ENCODE measurements around the gene ANXA4. TPM values are rescaled to one million over a fixed set of nuclear protein-coding genes. Genes with fewer than 3 reads are reported as not detected.

The ANXA4 gene
- total and polyA plus RNA-seq, 2 experiments from 2014 or later: 6.7 to 11.5 TPM

DNA sequence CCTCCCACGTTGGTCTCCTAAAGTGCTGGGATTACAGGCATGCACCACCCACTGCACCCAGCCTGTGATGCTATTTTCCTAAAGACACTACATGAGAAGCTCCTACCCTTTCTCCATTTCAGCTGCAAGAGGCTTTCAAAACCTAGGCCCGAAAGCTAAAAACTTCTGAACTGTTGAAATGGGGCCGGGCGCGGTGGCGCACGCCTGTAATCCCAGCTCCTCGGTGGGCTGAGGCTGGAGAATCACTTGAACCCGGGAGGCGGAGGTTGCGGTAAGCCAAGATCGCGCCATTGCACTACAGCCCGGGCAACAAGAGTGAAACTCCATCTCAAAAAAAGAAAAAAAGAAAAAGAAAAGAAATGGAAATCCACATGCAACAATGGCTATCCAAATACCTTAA, 18.1 kb upstream of the ANXA4 start:
- H3F3A ChIP-seq (replicated peaks; ENCODE audit: low read depth): no peaks in the 10 kb centered on the region
- Mint-ChIP-seq H3K4me1 (peaks cover 8% of the 10 kb centered on the region), H3K36me3 (ENCODE audit: low read depth) (no peaks in the 10 kb centered on the region), H3K27me3 (ENCODE audit: insufficient read depth, low read depth, poor library complexity) (peaks cover 2% of the 10 kb centered on the region), H3K27ac (no peak overlapping the region), H3K9me3 (no peaks in the 10 kb centered on the region), H3K4me3 (no peak overlapping the region)
- H4K20me1 ChIP-seq (replicated peaks; ENCODE audit: insufficient read depth): no peaks in the 10 kb centered on the region
- no peaks in the 10 kb centered on the region for H3K27me3 ChIP-seq (ENCODE audit: insufficient read depth)
- H3K9me2 ChIP-seq (ENCODE audit: insufficient read depth): no peaks in the 10 kb centered on the region
- peaks cover 1% of the 10 kb centered on the region for H3K4me1 ChIP-seq (ENCODE audit: insufficient read depth)
- peak overlapping the region; percentile 98 for H2AFZ ChIP-seq
- TF ChIP-seq, protein P1, sequence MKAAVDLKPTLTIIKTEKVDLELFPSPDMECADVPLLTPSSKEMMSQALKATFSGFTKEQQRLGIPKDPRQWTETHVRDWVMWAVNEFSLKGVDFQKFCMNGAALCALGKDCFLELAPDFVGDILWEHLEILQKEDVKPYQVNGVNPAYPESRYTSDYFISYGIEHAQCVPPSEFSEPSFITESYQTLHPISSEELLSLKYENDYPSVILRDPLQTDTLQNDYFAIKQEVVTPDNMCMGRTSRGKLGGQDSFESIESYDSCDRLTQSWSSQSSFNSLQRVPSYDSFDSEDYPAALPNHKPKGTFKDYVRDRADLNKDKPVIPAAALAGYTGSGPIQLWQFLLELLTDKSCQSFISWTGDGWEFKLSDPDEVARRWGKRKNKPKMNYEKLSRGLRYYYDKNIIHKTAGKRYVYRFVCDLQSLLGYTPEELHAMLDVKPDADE (IDR thresholded peaks at IDR 0.05): no peak
- TF ChIP-seq, protein P2, sequence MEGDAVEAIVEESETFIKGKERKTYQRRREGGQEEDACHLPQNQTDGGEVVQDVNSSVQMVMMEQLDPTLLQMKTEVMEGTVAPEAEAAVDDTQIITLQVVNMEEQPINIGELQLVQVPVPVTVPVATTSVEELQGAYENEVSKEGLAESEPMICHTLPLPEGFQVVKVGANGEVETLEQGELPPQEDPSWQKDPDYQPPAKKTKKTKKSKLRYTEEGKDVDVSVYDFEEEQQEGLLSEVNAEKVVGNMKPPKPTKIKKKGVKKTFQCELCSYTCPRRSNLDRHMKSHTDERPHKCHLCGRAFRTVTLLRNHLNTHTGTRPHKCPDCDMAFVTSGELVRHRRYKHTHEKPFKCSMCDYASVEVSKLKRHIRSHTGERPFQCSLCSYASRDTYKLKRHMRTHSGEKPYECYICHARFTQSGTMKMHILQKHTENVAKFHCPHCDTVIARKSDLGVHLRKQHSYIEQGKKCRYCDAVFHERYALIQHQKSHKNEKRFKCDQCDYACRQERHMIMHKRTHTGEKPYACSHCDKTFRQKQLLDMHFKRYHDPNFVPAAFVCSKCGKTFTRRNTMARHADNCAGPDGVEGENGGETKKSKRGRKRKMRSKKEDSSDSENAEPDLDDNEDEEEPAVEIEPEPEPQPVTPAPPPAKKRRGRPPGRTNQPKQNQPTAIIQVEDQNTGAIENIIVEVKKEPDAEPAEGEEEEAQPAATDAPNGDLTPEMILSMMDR (conservative IDR thresholded peaks at IDR 0.05; ENCODE audit: low read depth in 2 of 2): no peak
- TF ChIP-seq, protein P3, sequence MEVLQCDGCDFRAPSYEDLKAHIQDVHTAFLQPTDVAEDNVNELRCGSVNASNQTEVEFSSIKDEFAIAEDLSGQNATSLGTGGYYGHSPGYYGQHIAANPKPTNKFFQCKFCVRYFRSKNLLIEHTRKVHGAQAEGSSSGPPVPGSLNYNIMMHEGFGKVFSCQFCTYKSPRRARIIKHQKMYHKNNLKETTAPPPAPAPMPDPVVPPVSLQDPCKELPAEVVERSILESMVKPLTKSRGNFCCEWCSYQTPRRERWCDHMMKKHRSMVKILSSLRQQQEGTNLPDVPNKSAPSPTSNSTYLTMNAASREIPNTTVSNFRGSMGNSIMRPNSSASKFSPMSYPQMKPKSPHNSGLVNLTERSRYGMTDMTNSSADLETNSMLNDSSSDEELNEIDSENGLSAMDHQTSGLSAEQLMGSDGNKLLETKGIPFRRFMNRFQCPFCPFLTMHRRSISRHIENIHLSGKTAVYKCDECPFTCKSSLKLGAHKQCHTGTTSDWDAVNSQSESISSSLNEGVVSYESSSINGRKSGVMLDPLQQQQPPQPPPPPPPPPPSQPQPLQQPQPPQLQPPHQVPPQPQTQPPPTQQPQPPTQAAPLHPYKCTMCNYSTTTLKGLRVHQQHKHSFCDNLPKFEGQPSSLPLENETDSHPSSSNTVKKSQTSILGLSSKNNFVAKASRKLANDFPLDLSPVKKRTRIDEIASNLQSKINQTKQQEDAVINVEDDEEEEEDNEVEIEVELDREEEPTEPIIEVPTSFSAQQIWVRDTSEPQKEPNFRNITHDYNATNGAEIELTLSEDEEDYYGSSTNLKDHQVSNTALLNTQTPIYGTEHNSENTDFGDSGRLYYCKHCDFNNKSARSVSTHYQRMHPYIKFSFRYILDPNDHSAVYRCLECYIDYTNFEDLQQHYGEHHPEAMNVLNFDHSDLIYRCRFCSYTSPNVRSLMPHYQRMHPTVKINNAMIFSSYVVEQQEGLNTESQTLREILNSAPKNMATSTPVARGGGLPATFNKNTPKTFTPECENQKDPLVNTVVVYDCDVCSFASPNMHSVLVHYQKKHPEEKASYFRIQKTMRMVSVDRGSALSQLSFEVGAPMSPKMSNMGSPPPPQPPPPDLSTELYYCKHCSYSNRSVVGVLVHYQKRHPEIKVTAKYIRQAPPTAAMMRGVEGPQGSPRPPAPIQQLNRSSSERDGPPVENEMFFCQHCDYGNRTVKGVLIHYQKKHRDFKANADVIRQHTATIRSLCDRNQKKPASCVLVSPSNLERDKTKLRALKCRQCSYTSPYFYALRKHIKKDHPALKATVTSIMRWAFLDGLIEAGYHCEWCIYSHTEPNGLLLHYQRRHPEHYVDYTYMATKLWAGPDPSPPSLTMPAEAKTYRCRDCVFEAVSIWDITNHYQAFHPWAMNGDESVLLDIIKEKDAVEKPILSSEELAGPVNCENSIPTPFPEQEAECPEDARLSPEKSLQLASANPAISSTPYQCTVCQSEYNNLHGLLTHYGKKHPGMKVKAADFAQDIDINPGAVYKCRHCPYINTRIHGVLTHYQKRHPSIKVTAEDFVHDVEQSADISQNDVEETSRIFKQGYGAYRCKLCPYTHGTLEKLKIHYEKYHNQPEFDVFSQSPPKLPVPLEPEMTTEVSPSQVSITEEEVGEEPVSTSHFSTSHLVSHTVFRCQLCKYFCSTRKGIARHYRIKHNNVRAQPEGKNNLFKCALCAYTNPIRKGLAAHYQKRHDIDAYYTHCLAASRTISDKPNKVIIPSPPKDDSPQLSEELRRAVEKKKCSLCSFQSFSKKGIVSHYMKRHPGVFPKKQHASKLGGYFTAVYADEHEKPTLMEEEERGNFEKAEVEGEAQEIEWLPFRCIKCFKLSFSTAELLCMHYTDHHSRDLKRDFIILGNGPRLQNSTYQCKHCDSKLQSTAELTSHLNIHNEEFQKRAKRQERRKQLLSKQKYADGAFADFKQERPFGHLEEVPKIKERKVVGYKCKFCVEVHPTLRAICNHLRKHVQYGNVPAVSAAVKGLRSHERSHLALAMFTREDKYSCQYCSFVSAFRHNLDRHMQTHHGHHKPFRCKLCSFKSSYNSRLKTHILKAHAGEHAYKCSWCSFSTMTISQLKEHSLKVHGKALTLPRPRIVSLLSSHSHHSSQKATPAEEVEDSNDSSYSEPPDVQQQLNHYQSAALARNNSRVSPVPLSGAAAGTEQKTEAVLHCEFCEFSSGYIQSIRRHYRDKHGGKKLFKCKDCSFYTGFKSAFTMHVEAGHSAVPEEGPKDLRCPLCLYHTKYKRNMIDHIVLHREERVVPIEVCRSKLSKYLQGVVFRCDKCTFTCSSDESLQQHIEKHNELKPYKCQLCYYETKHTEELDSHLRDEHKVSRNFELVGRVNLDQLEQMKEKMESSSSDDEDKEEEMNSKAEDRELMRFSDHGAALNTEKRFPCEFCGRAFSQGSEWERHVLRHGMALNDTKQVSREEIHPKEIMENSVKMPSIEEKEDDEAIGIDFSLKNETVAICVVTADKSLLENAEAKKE (CRISPR knock-in tag; IDR thresholded peaks at IDR 0.05): no peak
- DNase-seq (ENCODE audit: low spot score) (no peak), ATAC-seq (no peak)
- H3K4me2 ChIP-seq: no peak overlapping the region
- no peaks in the 10 kb centered on the region for H3K79me2 ChIP-seq (replicated peaks; ENCODE audit: insufficient read depth)
- H3K4me3 ChIP-seq: no peak overlapping the region
- no peak overlapping the region for H3K27ac ChIP-seq (ENCODE audit: low read depth)
- H3K36me3 ChIP-seq (ENCODE audit: insufficient read depth): no peaks in the 10 kb centered on the region
